ENCODE results near the gene MED31.

DNA sequence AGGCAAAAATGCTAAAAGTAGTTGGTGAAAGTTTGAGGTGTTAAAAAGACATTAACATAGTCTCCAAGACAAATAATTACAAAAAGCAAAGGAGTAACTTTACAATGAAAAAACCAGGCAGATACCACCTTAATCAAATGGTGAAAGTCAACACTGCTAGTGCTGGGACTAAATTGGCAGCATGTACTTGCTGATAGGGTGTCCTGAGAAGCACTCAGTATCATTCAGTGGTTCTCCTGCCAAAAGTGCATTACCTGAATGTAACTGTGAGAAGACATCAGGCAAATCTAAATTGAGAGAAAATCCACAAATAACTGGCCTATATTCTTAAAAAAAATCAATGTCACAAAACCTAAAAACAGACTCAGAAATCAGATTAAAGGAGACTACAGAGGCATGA, 18.9 kb downstream of the MED31 start:
- TF ChIP-seq TAF1 (IDR thresholded peaks at IDR 0.05; ENCODE audit: borderline replicate concordance, insufficient read depth, low read length) (no peak), POLR2AphosphoS5 (IDR thresholded peaks at IDR 0.05; ENCODE audit: low read depth, low read length) (no peak)
